Activated gamma-delta T cell treated with Interleukin-2 at 50 U/mL for 16 hours (primary cell): ENCODE measurements around the gene DPH2.

Experiments
- DNase-seq: peaks from one replicate; pipeline ENCODE4 v3.0.0-alpha.2; 2020

The DPH2 gene

GRCh38 chr1:43985984-43986595, 16.3 kb downstream of the DPH2 start:
- no peak for DNase-seq

GRCh38 chr1:43986712-43987111, 16.9 kb downstream of the DPH2 start:
- no peak for DNase-seq

DNA sequence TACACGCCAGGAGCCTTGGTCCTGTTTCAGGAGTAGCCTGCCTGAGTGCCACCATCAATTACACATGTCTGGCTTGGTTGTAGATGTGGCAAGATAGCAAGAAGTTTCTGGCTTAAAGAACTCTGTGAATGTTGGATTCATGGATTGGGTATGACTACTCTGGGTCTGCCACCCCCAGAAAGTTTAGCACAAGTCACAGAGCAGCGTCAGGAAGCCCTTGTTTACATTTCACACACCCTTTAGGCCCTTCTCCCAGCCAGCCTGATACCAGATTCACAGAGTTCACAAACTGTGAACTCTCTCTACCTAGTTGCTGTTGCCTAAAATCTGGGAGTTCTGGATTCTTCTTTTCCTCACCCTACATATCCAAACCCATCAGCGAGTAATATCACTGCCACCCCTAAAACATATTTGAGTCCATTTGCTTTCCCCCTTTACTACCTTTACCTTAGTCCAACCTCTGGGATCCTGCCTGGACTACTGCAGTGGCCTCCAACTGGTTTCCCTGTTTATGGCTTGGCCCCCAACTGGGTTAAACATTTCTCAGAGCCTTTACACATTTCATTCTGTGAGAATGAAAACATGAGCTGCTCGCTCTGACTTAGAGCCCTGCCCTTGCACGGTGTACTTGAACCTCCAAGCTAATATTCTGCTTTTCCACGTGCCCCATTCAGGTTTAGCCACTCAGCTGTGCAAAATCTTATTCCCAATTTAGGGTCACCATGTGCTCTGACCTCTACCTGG, 17.5 kb downstream of the DPH2 start:
- DNase-seq: no peak

GRCh38 chr1:43990271-43991199, 20.7 kb downstream of the DPH2 start:
- DNase-seq: no peak

DNA sequence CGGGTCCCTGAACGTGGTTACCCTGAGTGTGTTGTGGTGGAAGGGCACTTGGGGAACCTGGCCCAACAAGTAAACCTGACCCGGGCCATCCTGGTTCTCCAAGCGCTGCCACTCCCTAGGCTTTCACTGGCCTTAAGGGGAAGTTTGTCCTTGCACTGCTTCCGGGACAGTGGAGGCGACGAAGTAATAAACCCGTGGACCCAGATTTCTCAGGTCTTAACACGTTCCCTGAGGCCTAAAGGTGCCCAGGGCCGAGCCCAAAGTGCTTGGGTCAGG, 21.3 kb downstream of the DPH2 start:
- no peak for DNase-seq

- DNase-seq: peak; percentile 74
Observed at GRCh38 chr1:43991476-43992231, 21.8 kb downstream of the DPH2 start, which contains the start of gene CCDC24. Gene CCDC24, plus strand, starts transcription at chr1:43991599. Its CDS starts 280 bp downstream, at chr1:43991879.

- DNase-seq: no peak
Observed at GRCh38 chr1:43992232-43992995, 22.6 kb downstream of the DPH2 start.

DNA sequence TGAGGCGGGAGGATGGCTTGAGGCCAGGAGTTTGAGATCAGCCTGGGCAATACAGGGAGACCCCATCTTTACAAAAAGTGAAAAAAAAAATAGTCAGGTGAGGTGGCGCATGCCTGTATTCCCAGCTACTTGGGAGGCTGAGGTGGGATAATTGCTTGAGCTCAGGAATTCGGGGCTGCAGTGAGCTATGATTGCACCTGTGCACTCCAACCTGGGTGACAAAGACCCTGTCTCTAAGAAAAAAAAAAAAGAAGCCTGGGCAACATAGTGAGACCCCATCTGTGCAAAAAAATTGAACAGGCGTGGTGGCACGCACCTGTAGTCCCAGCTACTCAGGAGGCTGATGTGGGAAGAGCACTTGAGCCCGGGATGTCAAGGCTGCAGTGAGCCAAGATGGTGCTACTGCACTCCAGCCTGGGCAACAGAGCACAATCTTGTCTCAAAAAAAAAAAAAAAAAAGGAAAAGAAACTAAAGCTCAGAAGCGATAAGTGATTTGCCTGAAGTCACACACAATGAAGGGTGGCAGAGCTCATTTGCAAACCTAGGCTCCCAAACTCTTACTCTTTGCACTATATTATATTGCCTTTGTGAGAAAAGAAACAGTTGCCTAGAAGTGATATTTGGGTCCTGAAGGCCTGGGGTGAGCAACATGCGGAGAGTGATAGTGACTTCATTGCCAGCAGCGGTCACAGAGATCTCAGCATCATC, 23.6 kb downstream of the DPH2 start:
- DNase-seq: no peak

- DNase-seq: no peak
Observed at GRCh38 chr1:43994071-43994470, 24.3 kb downstream of the DPH2 start.

DNA sequence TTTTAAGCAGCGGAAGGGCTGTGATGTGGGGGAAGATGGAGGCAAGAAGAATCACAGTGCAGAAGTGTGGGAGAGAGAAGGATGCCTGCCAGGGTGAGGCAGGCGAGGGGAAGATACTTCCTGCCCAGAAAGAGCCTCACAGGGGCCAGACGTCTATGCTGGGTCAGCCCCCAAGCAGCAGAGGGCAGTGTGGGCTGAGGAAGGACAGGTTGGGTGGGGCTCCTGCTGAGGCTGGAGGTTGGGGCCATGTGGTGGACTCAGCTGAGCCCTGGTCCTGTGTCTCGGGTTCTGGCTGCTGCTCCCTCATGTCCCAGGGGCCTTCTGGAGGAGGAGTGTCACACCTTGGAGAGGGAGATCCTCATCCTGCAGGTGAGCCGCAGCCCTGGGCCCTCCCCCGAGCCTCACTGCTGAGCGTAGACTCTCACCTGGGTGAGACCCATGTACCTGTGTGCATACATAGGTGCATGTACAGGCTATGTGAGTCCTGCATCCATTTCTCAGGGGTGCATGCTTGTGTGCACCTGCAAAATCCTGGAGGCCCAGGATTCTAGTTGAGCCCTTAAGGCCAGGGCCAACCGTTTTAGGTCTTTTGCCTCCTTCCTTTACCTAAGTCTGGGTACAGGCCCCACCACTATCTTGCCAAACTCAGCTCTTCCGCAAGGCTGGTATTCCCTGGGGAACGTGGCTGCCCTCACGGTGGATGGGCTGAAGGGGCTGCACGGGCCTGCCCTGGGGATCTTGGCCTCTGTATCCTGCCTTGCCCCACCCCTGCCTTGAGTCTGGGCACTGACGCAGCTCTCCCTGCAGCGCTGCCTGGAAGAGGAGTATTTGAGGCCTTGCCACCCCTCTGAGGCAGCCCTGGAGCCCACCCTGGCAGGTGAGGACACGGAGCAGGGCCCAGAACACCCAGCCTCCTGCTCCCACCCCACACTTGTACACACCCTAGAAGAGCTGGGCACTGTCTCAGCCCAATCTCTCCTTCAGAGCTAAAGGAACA, 25.3 kb downstream of the DPH2 start:
- no peak for DNase-seq

GRCh38 chr1:43995984-43996732, 26.3 kb downstream of the DPH2 start:
- no peak for DNase-seq

DNA sequence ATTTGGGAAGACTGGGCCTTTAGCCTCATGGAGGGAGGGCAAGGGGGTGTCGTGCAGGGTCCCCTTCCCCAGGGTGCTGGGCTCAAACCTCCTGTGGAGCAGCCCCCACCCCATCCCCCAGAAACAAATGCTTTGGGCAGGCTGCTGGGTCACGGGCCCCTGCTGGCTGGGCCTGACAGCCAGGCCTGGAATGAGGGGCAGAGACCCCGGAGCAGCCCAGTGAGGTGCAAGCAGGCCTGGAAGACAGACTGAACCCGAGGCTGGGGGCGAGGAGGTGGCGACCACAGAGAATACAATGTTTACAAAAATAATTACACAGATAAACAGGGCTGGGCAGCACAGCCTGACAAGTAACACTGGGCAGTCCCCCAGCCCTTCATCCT, 26.9 kb downstream of the DPH2 start:
- no peak for DNase-seq

DNA sequence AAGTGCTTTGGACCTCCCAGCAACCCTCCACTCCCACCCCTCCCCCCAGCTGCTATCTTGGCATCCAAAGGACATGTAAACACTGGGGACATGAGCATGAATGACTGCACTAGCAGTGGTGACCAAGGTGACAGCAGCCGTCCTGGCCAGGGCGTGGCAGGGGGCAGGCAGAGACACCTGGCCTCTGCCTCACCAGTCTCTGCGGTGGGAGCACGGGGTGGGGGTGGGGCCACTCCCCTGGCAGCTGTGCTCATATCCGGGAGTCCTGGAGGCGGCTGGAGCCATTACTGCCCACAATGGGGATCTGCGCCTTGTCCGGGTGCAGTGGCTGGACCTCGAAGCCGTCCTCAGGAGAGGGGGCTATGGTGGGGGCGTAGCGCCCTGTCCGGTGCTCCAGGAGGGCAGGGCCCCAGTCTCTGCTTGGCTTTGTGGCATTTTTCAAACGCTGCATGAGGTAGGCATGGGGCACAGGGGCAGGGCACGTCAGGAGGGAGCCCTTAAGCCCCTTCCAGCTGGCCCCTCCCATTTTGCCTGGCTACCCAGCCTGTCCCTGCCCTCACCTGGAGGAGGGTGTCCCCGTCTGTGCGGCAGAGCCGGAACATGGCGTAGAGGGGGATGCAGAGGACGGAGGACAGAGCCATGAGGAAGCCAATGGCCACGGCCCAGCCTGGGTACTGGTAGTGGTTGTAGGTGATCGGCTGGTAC, 27.6 kb downstream of the DPH2 start:
- DNase-seq: no peak

- DNase-seq: no peak
Observed at GRCh38 chr1:43998000-43998378, 28.2 kb downstream of the DPH2 start.

DNA sequence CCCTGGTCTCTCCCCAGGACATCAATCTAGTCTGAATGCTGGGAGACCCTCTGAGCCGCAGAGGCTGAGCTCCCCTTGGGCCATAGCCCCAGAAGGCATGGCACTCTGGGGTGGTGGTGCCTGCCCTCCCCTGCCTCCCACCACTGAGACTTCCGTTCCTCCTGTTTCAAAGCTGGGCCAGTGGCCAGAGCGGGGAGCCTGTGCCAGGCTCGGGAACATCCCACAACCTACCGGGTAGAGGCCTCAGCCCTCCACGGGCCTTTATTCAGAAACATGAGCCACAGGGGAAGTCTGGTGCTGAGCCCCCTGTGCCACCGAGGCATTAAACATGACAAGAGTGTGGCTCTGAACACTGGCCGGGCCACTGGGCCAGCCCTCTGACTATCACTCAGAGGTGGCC, 29.6 kb downstream of the DPH2 start:
- no peak for DNase-seq

DNA sequence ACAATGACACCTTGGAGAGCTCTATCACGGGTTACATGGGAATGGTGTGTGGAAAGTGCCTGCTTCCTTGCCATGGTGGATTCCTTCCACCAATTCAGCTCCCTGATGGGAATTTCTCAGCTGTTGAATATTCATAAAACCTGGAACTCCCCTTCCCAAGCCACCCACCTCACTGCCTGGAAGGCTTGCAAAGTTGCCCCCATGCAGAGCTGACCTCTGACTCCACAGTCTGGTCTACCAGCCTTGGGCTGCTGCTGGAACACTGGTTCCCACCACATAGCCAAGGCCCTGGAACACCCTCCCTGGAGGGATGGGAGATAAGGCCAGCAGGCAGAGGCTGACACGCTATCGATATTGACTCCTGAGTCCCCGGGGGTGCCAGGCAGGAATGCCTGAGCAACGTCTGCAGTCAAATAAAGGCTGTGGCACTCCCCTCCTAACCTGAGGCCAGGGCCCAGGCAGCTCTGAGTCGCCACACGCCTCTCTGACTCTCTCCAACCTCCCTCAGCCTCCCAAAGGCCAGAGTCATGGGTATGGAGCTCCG, 30.4 kb downstream of the DPH2 start:
- no peak for DNase-seq

- DNase-seq: no peak
Observed at GRCh38 chr1:44002165-44002564, 32.4 kb downstream of the DPH2 start.

DNA sequence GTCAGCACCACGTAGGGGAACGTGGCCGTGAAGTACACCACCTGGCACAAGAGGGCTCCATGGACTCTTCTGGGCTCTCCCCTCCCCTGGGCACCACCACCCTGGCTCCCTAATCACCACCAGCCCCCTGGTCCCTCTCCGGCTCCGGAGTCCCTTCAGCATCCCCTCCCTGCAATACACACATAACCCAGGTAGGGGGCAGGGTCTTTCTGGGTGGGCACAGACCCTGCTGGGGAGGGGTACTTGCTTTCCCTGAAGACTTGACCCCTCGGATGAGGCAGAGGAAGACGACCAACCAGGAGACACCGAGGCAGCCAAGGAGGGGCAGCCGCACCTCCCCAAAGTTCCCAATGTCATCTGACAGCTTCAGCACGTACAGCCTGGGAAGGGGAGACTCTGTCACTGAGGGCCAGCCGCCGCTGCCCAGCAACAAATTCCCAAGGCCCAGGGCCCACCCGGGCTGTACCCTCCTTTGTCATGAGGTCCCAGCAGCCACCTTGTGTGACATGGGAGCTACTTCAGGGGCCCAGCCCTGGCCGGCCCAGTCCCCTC, 32.9 kb downstream of the DPH2 start:
- DNase-seq: no peak
